ENCODE measurements around the gene USP17L11.
"Not testable (repeated sequence)": the region's sequence is repeated elsewhere in the genome, so short reads cannot be mapped to it uniquely, and the experiment has no call there.

Gene USP17L11

GRCh38 chr4:9215105-9215504, at the start of gene USP17L11:
TSS of gene USP17L11 (plus strand) at chr4:9215405. CDS start at chr4:9215405, 0 bp downstream.
- DNase-seq (ENCODE audit: low read depth); H3K4me3 ChIP-seq (ENCODE audit: low read depth, low read length): not testable (repeated sequence)

- not testable (repeated sequence) for H3K4me3 ChIP-seq (ENCODE audit: low read depth, low read length); DNase-seq (ENCODE audit: low read depth)
Measured at GRCh38 chr4:9165990-9166389, 49.2 kb upstream of the USP17L11 start.

- not testable (repeated sequence) for H3K4me3 ChIP-seq (ENCODE audit: low read depth, low read length); DNase-seq (ENCODE audit: low read depth)
Measured at GRCh38 chr4:9169791-9170459, 45.3 kb upstream of the USP17L11 start, which contains the start of gene FAM90A26. TSS of gene FAM90A26 (plus strand) at chr4:9170409. CDS start at chr4:9173173, 2,764 bp downstream.

GRCh38 chr4:9210357-9210756, 4.8 kb upstream of the USP17L11 start, which contains the start of gene USP17L10:
TSS of gene USP17L10 (plus strand) at chr4:9210657. CDS start at chr4:9210657, 0 bp downstream.
- not testable (repeated sequence) for DNase-seq (ENCODE audit: low read depth); H3K4me3 ChIP-seq (ENCODE audit: low read depth, low read length)

GRCh38 chr4:9214701-9215100, 504 bp upstream of the USP17L11 start:
- not testable (repeated sequence) for DNase-seq (ENCODE audit: low read depth)

GRCh38 chr4:9219852-9220251, 4.6 kb downstream of the USP17L11 start, which contains the start of gene USP17L12:
TSS of gene USP17L12 (plus strand) at chr4:9220152. CDS start at chr4:9220152, 0 bp downstream.
- not testable (repeated sequence) for H3K4me3 ChIP-seq (ENCODE audit: low read depth, low read length); DNase-seq (ENCODE audit: low read depth)

More at GRCh38 chr4:9214701-9215100, 504 bp upstream of the USP17L11 start:
- H3K4me3 ChIP-seq (ENCODE audit: low read depth, low read length), result not testable (repeated sequence)

- not testable (repeated sequence) for H3K4me3 ChIP-seq (ENCODE audit: low read depth, low read length); DNase-seq (ENCODE audit: low read depth)
Measured at GRCh38 chr4:9224596-9224995, 9.4 kb downstream of the USP17L11 start, which contains the start of gene USP17L13. TSS of gene USP17L13 (plus strand) at chr4:9224896. CDS start at chr4:9224896, 0 bp downstream.

- H3K4me3 ChIP-seq (ENCODE audit: low read depth, low read length); DNase-seq (ENCODE audit: low read depth): not testable (repeated sequence)
Measured at GRCh38 chr4:9230249-9230648, 15.0 kb downstream of the USP17L11 start.

- H3K4me3 ChIP-seq (ENCODE audit: low read depth, low read length); DNase-seq (ENCODE audit: low read depth): not testable (repeated sequence)
Measured at GRCh38 chr4:9234085-9234484, 18.9 kb downstream of the USP17L11 start, which contains the start of gene USP17L15. TSS of gene USP17L15 (plus strand) at chr4:9234385. CDS start at chr4:9234385, 0 bp downstream.

GRCh38 chr4:9238461-9238860, 23.3 kb downstream of the USP17L11 start:
- not testable (repeated sequence) for DNase-seq (ENCODE audit: low read depth); H3K4me3 ChIP-seq (ENCODE audit: low read depth, low read length)

GRCh38 chr4:9243579-9243978, 28.4 kb downstream of the USP17L11 start, which contains the start of gene USP17L17:
TSS of gene USP17L17 (plus strand) at chr4:9243879. CDS start at chr4:9243879, 0 bp downstream.
- DNase-seq (ENCODE audit: low read depth); H3K4me3 ChIP-seq (ENCODE audit: low read depth, low read length): not testable (repeated sequence)

- H3K4me3 ChIP-seq (ENCODE audit: low read depth, low read length); DNase-seq (ENCODE audit: low read depth): not testable (repeated sequence)
Measured at GRCh38 chr4:9247953-9248680, 32.9 kb downstream of the USP17L11 start, which contains the start of gene USP17L18. TSS of gene USP17L18 (plus strand) at chr4:9248630. CDS start at chr4:9248630, 0 bp downstream.

GRCh38 chr4:9253078-9253477, 37.9 kb downstream of the USP17L11 start, which contains the start of gene USP17L19:
TSS of gene USP17L19 (plus strand) at chr4:9253378. CDS start at chr4:9253378, 0 bp downstream.
- not testable (repeated sequence) for H3K4me3 ChIP-seq (ENCODE audit: low read depth, low read length)

GRCh38 chr4:9257824-9258223, 42.6 kb downstream of the USP17L11 start, which contains the start of gene USP17L20:
TSS of gene USP17L20 (plus strand) at chr4:9258124. CDS start at chr4:9258124, 0 bp downstream.
- DNase-seq (ENCODE audit: low read depth); H3K4me3 ChIP-seq (ENCODE audit: low read depth, low read length): not testable (repeated sequence)

More at GRCh38 chr4:9253078-9253477, 37.9 kb downstream of the USP17L11 start, which contains the start of gene USP17L19:
- DNase-seq (ENCODE audit: low read depth), result not testable (repeated sequence)

- not testable (repeated sequence) for H3K4me3 ChIP-seq (ENCODE audit: low read depth, low read length); DNase-seq (ENCODE audit: low read depth)
Measured at GRCh38 chr4:9262572-9262971, 47.4 kb downstream of the USP17L11 start, which contains the start of gene USP17L21. TSS of gene USP17L21 (plus strand) at chr4:9262872. CDS start at chr4:9262872, 0 bp downstream.
